GM12864 (cell line): ENCODE results near the gene MACROD2.
"Not testable (repeated sequence)": the region's sequence is repeated elsewhere in the genome, so short reads cannot be mapped to it uniquely, and the experiment has no call there.

Source experiments
- DNase-seq: peaks from one replicate; pipeline ENCODE4 v3.0.0-alpha.2; 2011; ENCODE audit warnings: low read depth
- H3K4me3 ChIP-seq: 2 replicates; pipeline ENCODE4 v1.5.1; 2011; ENCODE audit warnings: mild to moderate bottlenecking, low read depth, low read length, control low read depth
- CTCF ChIP-seq: IDR thresholded peaks from 2 replicates; pipeline ENCODE4 v1.5.1; 2011; ENCODE audit warnings: low read depth, mild to moderate bottlenecking, moderate library complexity, low read length, control low read depth, inconsistent platforms; ENCODE audit errors: missing control alignments

The MACROD2 gene

GRCh38 chr20:14199111-14199510 lies 203.8 kb downstream of the MACROD2 start:
- TF ChIP-seq CTCF: no peak
- H3K4me3 ChIP-seq: no peak overlapping the region
- DNase-seq: no peak

GRCh38 chr20:14203657-14204056 lies 208.3 kb downstream of the MACROD2 start:
- no peak for DNase-seq
- H3K4me3 ChIP-seq: no peak overlapping the region
- TF ChIP-seq CTCF: no peak

- no peak for DNase-seq
- no peak for TF ChIP-seq CTCF
- H3K4me3 ChIP-seq: no peak overlapping the region
Measured at GRCh38 chr20:14207591-14207990, 212.3 kb downstream of the MACROD2 start.

- TF ChIP-seq CTCF: no peak
- no peak for DNase-seq
- H3K4me3 ChIP-seq: no peak overlapping the region
Measured at GRCh38 chr20:14208956-14209355, 213.6 kb downstream of the MACROD2 start.

GRCh38 chr20:14210146-14210545 lies 214.8 kb downstream of the MACROD2 start:
- TF ChIP-seq CTCF: no peak
- no peak for DNase-seq
- no peak overlapping the region for H3K4me3 ChIP-seq

- no peak for DNase-seq
- no peak for TF ChIP-seq CTCF
- no peak overlapping the region for H3K4me3 ChIP-seq
Measured at GRCh38 chr20:14214046-14214445, 218.7 kb downstream of the MACROD2 start.

GRCh38 chr20:14215880-14216279 lies 220.6 kb downstream of the MACROD2 start:
- not testable (repeated sequence) for H3K4me3 ChIP-seq, DNase-seq
